Measurements from ENCODE around the gene MYT1.

Gene MYT1

GRCh38 chr20:64222851-64223525 lies 58.7 kb downstream of the MYT1 start:
- H3K4me3 ChIP-seq (ENCODE audit: low read depth in 1 of 2, low read length in 2 of 2), result no peak overlapping the region
- H3K9ac ChIP-seq (ENCODE audit: low read depth in 1 of 2, low read length in 2 of 2), result no peak overlapping the region
- H3K36me3 ChIP-seq (ENCODE audit: control insufficient read depth in 1 of 2, insufficient read depth in 2 of 2, low read length in 2 of 2), result no peaks in the 10 kb centered on the region

DNA sequence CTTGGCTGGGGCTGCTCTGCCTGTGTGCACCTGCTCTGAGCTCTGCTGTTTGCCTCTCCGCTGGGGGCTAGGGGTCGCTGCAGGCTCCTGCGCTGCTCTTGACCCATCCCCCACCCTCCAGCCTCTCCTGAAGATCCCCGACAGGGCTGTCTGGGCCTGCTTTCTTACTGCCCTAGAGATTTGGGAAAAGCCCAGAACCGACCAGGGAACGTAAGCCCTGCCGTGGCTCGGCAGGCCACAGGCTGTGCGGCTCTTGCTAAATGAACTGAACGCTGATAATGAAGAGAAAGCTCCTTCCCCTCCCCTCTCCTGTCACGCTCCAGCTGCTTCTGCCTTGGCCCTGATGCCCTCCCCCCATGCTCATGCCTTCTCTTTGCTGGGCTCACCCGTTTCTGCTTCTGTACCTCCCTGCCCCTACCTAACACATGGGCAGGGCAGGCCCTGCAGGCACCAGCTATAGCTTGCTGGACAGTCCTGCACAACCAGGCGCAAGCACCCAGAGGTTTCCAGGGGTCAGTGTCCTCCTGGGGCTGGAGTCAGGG lies 59.3 kb downstream of the MYT1 start:
- H3K27me3 ChIP-seq (ENCODE audit: control insufficient read depth in 1 of 2, insufficient read depth in 2 of 2, low read length in 2 of 2), result no peaks in the 10 kb centered on the region
- no peak overlapping the region for H3K27ac ChIP-seq (ENCODE audit: low read depth, low read length)
- peaks cover 2 to 20% of the 10 kb centered on the region in 2 donors for H3K4me1 ChIP-seq (ENCODE audit: control insufficient read depth in 1 of 2, insufficient read depth in 2 of 2, low read length in 2 of 2)
- H3K9me3 ChIP-seq (ENCODE audit: control insufficient read depth in 1 of 2, low read length in 2 of 2), result no peaks in the 10 kb centered on the region
- no peak overlapping the region for H3K9ac ChIP-seq (ENCODE audit: low read depth in 1 of 2, low read length in 2 of 2)
- H3K36me3 ChIP-seq (ENCODE audit: control insufficient read depth in 1 of 2, insufficient read depth in 2 of 2, low read length in 2 of 2), result no peaks in the 10 kb centered on the region
- no peak overlapping the region for H3K4me3 ChIP-seq (ENCODE audit: low read depth in 1 of 2, low read length in 2 of 2)

More at GRCh38 chr20:64222851-64223525, 58.7 kb downstream of the MYT1 start:
- H3K4me1 ChIP-seq (ENCODE audit: control insufficient read depth in 1 of 2, insufficient read depth in 2 of 2, low read length in 2 of 2), result peaks cover 2 to 20% of the 10 kb centered on the region in 2 donors
- no peaks in the 10 kb centered on the region for H3K27me3 ChIP-seq (ENCODE audit: control insufficient read depth in 1 of 2, insufficient read depth in 2 of 2, low read length in 2 of 2)
- H3K27ac ChIP-seq (ENCODE audit: low read depth, low read length), result no peak overlapping the region
- no peaks in the 10 kb centered on the region for H3K9me3 ChIP-seq (ENCODE audit: control insufficient read depth in 1 of 2, low read length in 2 of 2)

GRCh38 chr20:64224351-64225170 lies 60.3 kb downstream of the MYT1 start:
- Histone ChIP-seq H3K9me3 (ENCODE audit: control insufficient read depth in 1 of 2, low read length in 2 of 2) (no peaks in the 10 kb centered on the region), H3K36me3 (ENCODE audit: control insufficient read depth in 1 of 2, insufficient read depth in 2 of 2, low read length in 2 of 2) (no peaks in the 10 kb centered on the region), H3K4me3 (ENCODE audit: low read depth in 1 of 2, low read length in 2 of 2) (no peak overlapping the region), H3K27me3 (ENCODE audit: control insufficient read depth in 1 of 2, insufficient read depth in 2 of 2, low read length in 2 of 2) (no peaks in the 10 kb centered on the region), H3K9ac (ENCODE audit: low read depth in 1 of 2, low read length in 2 of 2) (no peak overlapping the region), H3K27ac (ENCODE audit: low read depth, low read length) (no peak overlapping the region), H3K4me1 (ENCODE audit: control insufficient read depth in 1 of 2, insufficient read depth in 2 of 2, low read length in 2 of 2) (peaks cover 2 to 20% of the 10 kb centered on the region in 2 donors)

- no peaks in the 10 kb centered on the region for H3K27me3 ChIP-seq (ENCODE audit: control insufficient read depth in 1 of 2, insufficient read depth in 2 of 2, low read length in 2 of 2)
- no peak overlapping the region for H3K9ac ChIP-seq (ENCODE audit: low read depth in 1 of 2, low read length in 2 of 2)
- no peaks in the 10 kb centered on the region for H3K36me3 ChIP-seq (ENCODE audit: control insufficient read depth in 1 of 2, insufficient read depth in 2 of 2, low read length in 2 of 2)
- H3K4me1 ChIP-seq (ENCODE audit: control insufficient read depth in 1 of 2, insufficient read depth in 2 of 2, low read length in 2 of 2), result peaks cover 1 to 20% of the 10 kb centered on the region in 2 donors
- H3K4me3 ChIP-seq (ENCODE audit: low read depth in 1 of 2, low read length in 2 of 2), result no peak overlapping the region
- no peaks in the 10 kb centered on the region for H3K9me3 ChIP-seq (ENCODE audit: control insufficient read depth in 1 of 2, low read length in 2 of 2)
- no peak overlapping the region for H3K27ac ChIP-seq (ENCODE audit: low read depth, low read length)
Observed at GRCh38 chr20:64225171-64225595, 60.9 kb downstream of the MYT1 start.

DNA sequence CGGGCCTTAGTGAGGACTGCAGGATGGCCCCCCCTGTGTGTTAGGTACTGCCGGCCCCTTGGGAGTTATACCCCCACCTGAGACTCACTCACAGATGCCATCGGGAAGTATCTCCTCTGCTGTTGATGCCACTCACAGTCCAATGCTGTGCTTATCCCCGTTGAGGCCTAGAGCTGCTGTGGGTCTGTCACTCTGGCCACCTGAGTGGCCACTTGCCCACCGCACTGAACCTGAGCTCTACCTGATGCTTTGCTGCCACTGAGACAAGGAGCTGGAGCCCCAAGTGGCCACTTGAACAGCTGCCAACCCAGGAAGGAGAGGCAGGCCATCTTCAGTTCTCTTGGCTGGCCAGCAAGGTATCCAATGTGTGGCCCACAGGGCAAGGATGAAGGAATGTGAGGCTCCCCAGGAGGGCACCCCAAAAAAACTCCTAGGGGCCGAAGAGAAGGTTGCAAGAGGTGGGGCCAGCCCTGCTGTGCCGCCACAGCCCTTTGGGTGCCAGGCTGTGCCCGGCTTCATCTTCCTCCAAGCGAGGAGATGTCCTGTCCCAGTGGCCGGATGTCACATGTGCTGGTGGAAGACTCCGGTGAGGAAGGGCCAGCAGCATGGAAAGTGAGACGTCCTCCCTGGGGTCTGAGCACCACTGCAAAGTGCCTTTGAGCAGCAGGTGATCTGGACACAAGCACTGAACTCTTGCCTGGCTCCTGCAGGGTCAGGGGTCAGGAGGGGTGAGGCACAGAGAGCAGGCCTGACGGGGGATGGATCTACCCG lies 61.8 kb downstream of the MYT1 start:
- Histone ChIP-seq H3K4me3 (ENCODE audit: low read depth in 1 of 2, low read length in 2 of 2) (no peak overlapping the region), H3K27me3 (ENCODE audit: control insufficient read depth in 1 of 2, insufficient read depth in 2 of 2, low read length in 2 of 2) (no peaks in the 10 kb centered on the region), H3K4me1 (ENCODE audit: control insufficient read depth in 1 of 2, insufficient read depth in 2 of 2, low read length in 2 of 2) (peaks cover 0 to 19% of the 10 kb centered on the region in 2 donors), H3K9ac (ENCODE audit: low read depth in 1 of 2, low read length in 2 of 2) (no peak overlapping the region), H3K27ac (ENCODE audit: low read depth, low read length) (no peak overlapping the region), H3K36me3 (ENCODE audit: control insufficient read depth in 1 of 2, insufficient read depth in 2 of 2, low read length in 2 of 2) (no peaks in the 10 kb centered on the region), H3K9me3 (ENCODE audit: control insufficient read depth in 1 of 2, low read length in 2 of 2) (no peaks in the 10 kb centered on the region)

DNA sequence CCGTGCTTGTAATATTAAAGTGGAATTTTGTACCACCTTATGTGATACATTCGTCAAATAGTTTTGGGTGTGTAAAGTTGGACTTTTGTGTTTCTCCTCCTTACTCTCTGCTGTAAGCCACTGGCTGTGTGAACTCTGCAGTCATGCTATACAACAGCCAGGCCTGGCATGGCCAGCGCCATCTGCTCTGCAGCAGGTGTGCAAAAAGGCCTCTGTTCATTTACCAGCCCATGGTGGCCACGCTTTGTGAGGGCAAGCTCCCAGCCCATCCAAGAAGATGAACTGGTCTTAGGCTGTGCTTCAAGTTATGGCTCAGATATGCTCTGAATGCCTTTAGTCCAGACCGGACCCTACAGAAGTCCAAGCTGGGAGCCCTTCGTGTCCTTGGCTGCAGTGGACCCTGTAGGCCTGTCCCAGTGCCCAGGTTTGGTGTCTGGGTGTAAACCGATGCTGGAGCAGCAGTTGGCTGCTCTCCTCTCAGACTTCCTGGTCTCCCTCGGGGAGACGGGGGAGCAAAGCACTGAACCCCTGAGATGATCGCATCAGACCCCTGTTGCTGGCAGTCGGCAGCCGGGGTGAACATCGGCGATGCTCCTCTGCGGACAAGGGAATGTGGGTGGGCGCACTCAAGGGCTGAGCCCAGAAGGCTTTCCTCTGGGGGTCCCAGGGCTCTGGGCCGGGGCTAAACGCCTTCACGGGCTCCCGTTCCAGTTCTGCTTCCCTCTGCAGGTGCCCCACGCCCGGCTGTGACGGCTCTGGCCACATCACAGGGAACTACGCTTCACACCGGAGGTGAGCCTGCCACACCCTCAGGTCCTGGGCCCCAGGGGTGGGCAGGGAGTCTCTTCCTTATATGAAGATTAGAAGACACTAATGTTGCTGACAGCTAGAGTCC lies 62.7 kb downstream of the MYT1 start:
- peaks cover 0 to 16% of the 10 kb centered on the region in 2 donors for H3K4me1 ChIP-seq (ENCODE audit: control insufficient read depth in 1 of 2, insufficient read depth in 2 of 2, low read length in 2 of 2)
- no peak overlapping the region for H3K27ac ChIP-seq (ENCODE audit: low read depth, low read length)

GRCh38 chr20:64228086-64228653 lies 63.9 kb downstream of the MYT1 start:
- H3K36me3 ChIP-seq (ENCODE audit: control insufficient read depth in 1 of 2, insufficient read depth in 2 of 2, low read length in 2 of 2), result no peaks in the 10 kb centered on the region
- no peaks in the 10 kb centered on the region for H3K27me3 ChIP-seq (ENCODE audit: control insufficient read depth in 1 of 2, insufficient read depth in 2 of 2, low read length in 2 of 2)
- no peak overlapping the region for H3K4me3 ChIP-seq (ENCODE audit: low read depth in 1 of 2, low read length in 2 of 2)
- no peaks in the 10 kb centered on the region for H3K9me3 ChIP-seq (ENCODE audit: control insufficient read depth in 1 of 2, low read length in 2 of 2)
- no peak overlapping the region for H3K27ac ChIP-seq (ENCODE audit: low read depth, low read length)
- peaks cover 0 to 16% of the 10 kb centered on the region in 2 donors for H3K4me1 ChIP-seq (ENCODE audit: control insufficient read depth in 1 of 2, insufficient read depth in 2 of 2, low read length in 2 of 2)
- H3K9ac ChIP-seq (ENCODE audit: low read depth in 1 of 2, low read length in 2 of 2), result no peak overlapping the region

More for the DNA sequence above, 62.7 kb downstream of the MYT1 start:
- Histone ChIP-seq H3K9ac (ENCODE audit: low read depth in 1 of 2, low read length in 2 of 2) (no peak overlapping the region), H3K9me3 (ENCODE audit: control insufficient read depth in 1 of 2, low read length in 2 of 2) (no peaks in the 10 kb centered on the region), H3K36me3 (ENCODE audit: control insufficient read depth in 1 of 2, insufficient read depth in 2 of 2, low read length in 2 of 2) (no peaks in the 10 kb centered on the region), H3K27me3 (ENCODE audit: control insufficient read depth in 1 of 2, insufficient read depth in 2 of 2, low read length in 2 of 2) (no peaks in the 10 kb centered on the region), H3K4me3 (ENCODE audit: low read depth in 1 of 2, low read length in 2 of 2) (no peak overlapping the region)

DNA sequence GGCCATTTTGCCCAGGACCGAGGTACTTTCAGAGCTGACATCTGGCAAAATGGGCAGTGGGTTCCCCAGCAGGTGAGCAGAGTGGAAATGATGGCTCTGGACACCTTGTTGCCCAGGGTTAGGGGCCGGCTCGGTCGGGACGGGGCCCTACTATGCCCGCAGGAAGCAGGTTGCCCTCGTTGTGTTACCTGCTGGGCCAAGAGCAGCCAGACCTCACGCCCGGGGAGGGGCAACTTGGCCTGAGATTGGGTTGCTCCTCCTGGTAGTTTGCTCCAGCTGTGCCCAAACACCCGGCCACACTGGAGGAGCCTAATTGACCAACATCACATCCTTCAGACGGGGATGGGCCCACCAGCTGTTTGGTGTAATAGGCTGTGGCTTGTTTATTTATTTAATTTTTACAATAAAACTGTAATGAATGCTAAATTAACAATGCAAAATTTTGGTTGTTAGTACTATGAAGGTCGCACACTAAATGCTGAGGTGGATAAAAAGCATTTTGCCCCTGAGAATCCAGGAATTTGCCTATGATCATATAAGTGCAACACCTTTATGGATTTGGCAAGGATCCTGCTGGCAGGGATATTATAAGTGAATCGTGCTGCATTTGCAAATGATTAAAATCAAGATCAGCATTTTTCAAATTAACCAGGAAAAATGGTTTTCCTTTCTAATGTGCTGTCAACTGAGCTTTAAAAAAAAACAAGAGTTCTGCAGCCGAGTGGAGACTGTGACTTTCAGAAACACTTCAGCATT lies 64.7 kb downstream of the MYT1 start:
- H3K36me3 ChIP-seq (ENCODE audit: control insufficient read depth in 1 of 2, insufficient read depth in 2 of 2, low read length in 2 of 2), result no peaks in the 10 kb centered on the region
- H3K4me1 ChIP-seq (ENCODE audit: control insufficient read depth in 1 of 2, insufficient read depth in 2 of 2, low read length in 2 of 2), result peaks cover 0 to 9% of the 10 kb centered on the region in 2 donors
- no peak overlapping the region for H3K27ac ChIP-seq (ENCODE audit: low read depth, low read length)

More for the DNA sequence above, 64.7 kb downstream of the MYT1 start:
- Histone ChIP-seq H3K9me3 (ENCODE audit: control insufficient read depth in 1 of 2, low read length in 2 of 2) (no peaks in the 10 kb centered on the region), H3K4me3 (ENCODE audit: low read depth in 1 of 2, low read length in 2 of 2) (no peak overlapping the region), H3K27me3 (ENCODE audit: control insufficient read depth in 1 of 2, insufficient read depth in 2 of 2, low read length in 2 of 2) (no peaks in the 10 kb centered on the region), H3K9ac (ENCODE audit: low read depth in 1 of 2, low read length in 2 of 2) (no peak overlapping the region)
